GM12878 (cell line): ENCODE results near the gene ELP1. TPM values are rescaled to one million over a fixed set of nuclear protein-coding genes. Genes with fewer than 3 reads are reported as not detected.

Source experiments
- ATAC-seq: fragments of 200-7000 bp; cut with Tn5 transposase; 3 replicates; pipeline ENCODE4 v1.9.1; 2020; ENCODE audit warnings: mild to moderate bottlenecking, moderate library complexity
- BruUV-seq: library from RNA; stranded (reverse); fragments of 400-500 nt; replicated peaks from 2 replicates; lab custom pipeline; 2021; lab: Mats Ljungman, UMichigan
- CTCF ChIA-PET: fragments of 300-600 bp; sonication (Branson Sonifier 250); formaldehyde crosslinking; extraction: SDS; loops from one replicate; lab custom pipeline; 2021; ENCODE audit warnings: inconsistent platforms; lab: Yijun Ruan, JAX
- POLR2A ChIA-PET: fragments of 350-600 bp; formaldehyde crosslinking; extraction: SDS; loops from one replicate; lab custom pipeline; 2021; ENCODE audit warnings: inconsistent platforms; lab: Charles Lee
- RAD21 ChIA-PET: fragments of 300-600 bp; sonication (Branson Sonifier 250); formaldehyde crosslinking; loops from one replicate; lab custom pipeline; 2023; ENCODE audit warnings: antibody characterized with exemption; ENCODE audit not compliant: unreplicated experiment; lab: Charles Lee
- SMC1A ChIA-PET: fragments of 300-600 bp; sonication (Branson Sonifier 250); formaldehyde crosslinking; loops from one replicate; lab custom pipeline; 2023; ENCODE audit not compliant: unreplicated experiment, uncharacterized antibody; lab: Charles Lee
- DNase-seq: peaks from one replicate; pipeline ENCODE4 v3.0.0-alpha.2; 2011; ENCODE audit warnings: low read depth, low spot score
- FAIRE-seq: peaks from 3 replicates; lab custom pipeline; 2011; peaks lifted over from hg19 to GRCh38; lab: Jason Lieb, UNC
- H2AFZ ChIP-seq: 2 replicates; pipeline ENCODE4 v1.6.0; 2011; ENCODE audit warnings: low read depth, low read length, control low read depth; ENCODE audit not compliant: control insufficient read depth
- H3K27ac ChIP-seq: 2 replicates; pipeline ENCODE4 v1.5.1; 2011; ENCODE audit warnings: control low read depth; ENCODE audit not compliant: control insufficient read depth, insufficient read depth
- H3K27me3 ChIP-seq, 2 experiments: replicated peaks in 1 of 2; 2 replicates each; pipeline versions ENCODE4 v1.6.0 to v1.6.1; 2011; ENCODE audit warnings: low read length in 1 of 2; ENCODE audit not compliant: control insufficient read depth in 2 of 2, insufficient read depth in 2 of 2
- H3K36me3 ChIP-seq, 2 experiments: 2 replicates each; pipeline ENCODE4 v1.5.1; 2011; ENCODE audit warnings: low read length in 1 of 2; ENCODE audit not compliant: control insufficient read depth in 2 of 2, insufficient read depth in 2 of 2
- H3K4me1 ChIP-seq: 2 replicates; pipeline ENCODE4 v1.6.1; 2011; ENCODE audit warnings: mild to moderate bottlenecking, low read length, moderate library complexity, mixed read lengths; ENCODE audit not compliant: control insufficient read depth, insufficient read depth
- H3K4me2 ChIP-seq: 2 replicates; pipeline ENCODE4 v1.6.0; 2011; ENCODE audit warnings: control low read depth; ENCODE audit not compliant: control insufficient read depth, insufficient read depth
- H3K4me3 ChIP-seq: fragments of 200-600 bp; sonication (generic); 2 replicates; pipeline ENCODE4 v1.5.1; 2016
- H3K79me2 ChIP-seq: 2 replicates; pipeline ENCODE4 v1.6.0; 2011; ENCODE audit warnings: low read length; ENCODE audit not compliant: control insufficient read depth, insufficient read depth
- H3K9ac ChIP-seq: 2 replicates; pipeline ENCODE4 v1.8.0; 2011; ENCODE audit warnings: low read length, control low read depth, mixed read lengths; ENCODE audit not compliant: control insufficient read depth, insufficient read depth
- H3K9me3 ChIP-seq: replicated peaks from 3 replicates; pipeline ENCODE4 v1.5.1; 2011; ENCODE audit warnings: mild to moderate bottlenecking, low read length; ENCODE audit not compliant: control insufficient read depth, insufficient read depth
- H4K20me1 ChIP-seq: 2 replicates; pipeline ENCODE4 v1.6.0; 2011; ENCODE audit not compliant: control insufficient read depth, insufficient read depth
- CHD2 ChIP-seq: IDR thresholded peaks from 2 replicates; pipeline ENCODE4 v1.6.1; 2011; ENCODE audit warnings: low read depth, low read length, improper control_type of control experiment, borderline replicate concordance
- CREB1 ChIP-seq: IDR thresholded peaks from 2 replicates; pipeline ENCODE4 v1.6.1; 2012; ENCODE audit warnings: low read depth, mild to moderate bottlenecking, inconsistent platforms
- IRF4 ChIP-seq: IDR thresholded peaks from 2 replicates; pipeline ENCODE4 v1.6.1; 2011; ENCODE audit warnings: low read depth, low read length
- IRF5 ChIP-seq: fragments of 450-650 bp; IDR thresholded peaks from 2 replicates; pipeline ENCODE4 v1.6.1; 2017; ENCODE audit warnings: borderline replicate concordance
- MXI1 ChIP-seq: fragments of 150-350 bp; IDR thresholded peaks from 2 replicates; pipeline ENCODE4 v1.6.1; 2011; ENCODE audit warnings: low read depth, mild to moderate bottlenecking, inconsistent platforms, low read length, improper control_type of control experiment
- POLR2AphosphoS2 ChIP-seq: IDR thresholded peaks from 2 replicates; pipeline ENCODE4 v1.6.1; 2011; ENCODE audit warnings: low read depth, mild to moderate bottlenecking, low read length, improper control_type of control experiment, moderate library complexity
- RELB ChIP-seq: fragments of 450-650 bp; IDR thresholded peaks from 2 replicates; pipeline ENCODE4 v1.6.1; 2017; ENCODE audit warnings: low read depth, mild to moderate bottlenecking, moderate library complexity
- SKIL ChIP-seq: fragments of 450-650 bp; IDR thresholded peaks from 2 replicates; pipeline ENCODE4 v1.6.1; 2017; ENCODE audit warnings: mild to moderate bottlenecking, low read depth, inconsistent platforms; ENCODE audit not compliant: poor library complexity, severe bottlenecking
- SMAD1 ChIP-seq: fragments of 450-650 bp; IDR thresholded peaks from 2 replicates; pipeline ENCODE4 v1.6.1; 2018; ENCODE audit warnings: mild to moderate bottlenecking, low read depth; ENCODE audit not compliant: partially characterized antibody
- TAF1 ChIP-seq: IDR thresholded peaks from 2 replicates; pipeline ENCODE4 v1.6.1; 2011; ENCODE audit warnings: mild to moderate bottlenecking, low read depth, low read length, borderline replicate concordance
- WGBS: methylation state at CpG from one replicate; pipeline ENCODE4 v1.1.6; 2016; ENCODE audit warnings: low lambda C conversion rate; ENCODE audit not compliant: insufficient replicate concordance, insufficient coverage; ENCODE audit errors: missing lambda C conversion rate; 5-methylcytosine and 5-hydroxymethylcytosine counted together
- in situ Hi-C: fragments of 300-500 bp; cut with MboI; formaldehyde crosslinking; loops from 9 replicates; pipeline ENCODE4 v1.14.3; 2018; ENCODE audit warnings: mixed read lengths
- intact Hi-C: fragments of 100-400 bp; cut with micrococcal nuclease; formaldehyde crosslinking; loops from one replicate; pipeline ENCODE4 v1.14.2; 2022; ENCODE audit not compliant: unreplicated experiment
- polyA plus RNA-seq, 11 experiments: library from polyadenylated mRNA; depleted of rRNA in 4 of 11; unstranded in 6 of 11; stranded (reverse) in 5 of 11; fragments of >200 nt; fragmentation: Nextera tagmentation in 4 of 11; fragmentation: Illumina TruSeq in 1 of 11; extraction: Ambion mirVana in 4 of 11; extraction: Trizol in 1 of 11; gene quantifications; 1 replicate in 1 of 11; 2 replicates in 10 of 11; pipeline versions ENCODE4 v1.2.1 to v1.2.3, GENCODE V29; 2011 to 2016; ENCODE audit warnings: inconsistent platforms in 2 of 11, missing spikeins in 2 of 11, low read depth in 1 of 11
- total RNA-seq, 4 experiments: library from RNA; depleted of rRNA in 3 of 4; stranded (reverse); fragments of >200 nt in 3 of 4; fragmentation: Illumina TruSeq in 1 of 4; extraction: Trizol in 1 of 4; gene quantifications; 2 replicates each; pipeline versions ENCODE4 v1.2.1 to v1.2.3, GENCODE V29; 2013 to 2021
- TF ChIP-seq, protein P1 (sequence below): fragments of 450-650 bp; IDR thresholded peaks from 2 replicates; pipeline ENCODE4 v1.6.1; 2014; ENCODE audit warnings: mild to moderate bottlenecking

The ELP1 gene
- total and polyA plus RNA-seq, 10 of the 15 experiments (the other 5 are each of a cell fraction or from before 2014, with no cell fraction given) = 9.7 to 29.9 (median 26.0) TPM

DNA sequence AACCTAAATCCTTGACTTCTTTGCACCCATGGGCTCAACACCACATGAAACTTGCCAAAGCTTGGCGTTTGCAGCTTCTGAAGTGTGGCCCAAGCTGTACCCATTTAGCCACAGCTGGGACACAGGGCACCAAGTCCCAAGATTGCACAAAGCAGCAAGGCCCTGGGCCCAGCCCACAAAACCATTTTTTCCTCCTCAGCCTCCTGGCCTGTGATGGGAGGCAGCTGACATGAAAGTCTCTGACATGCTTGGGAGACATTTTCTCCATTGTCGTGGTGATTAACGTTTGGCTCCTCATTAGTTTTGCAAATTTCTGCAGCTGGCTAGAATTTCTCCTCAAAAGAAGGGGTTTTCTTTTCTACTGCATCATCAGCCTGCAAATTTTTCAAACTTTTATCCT is 110.1 kb downstream of the ELP1 start:
- no peak overlapping the region for H2AFZ ChIP-seq
- H3K9me3 ChIP-seq = no peaks in the 10 kb centered on the region; the same call in 1 of the 3 replicates
- POLR2A ChIA-PET = no interaction called here
- H3K36me3 ChIP-seq = no peaks in the 10 kb centered on the region
- no peaks in the 10 kb centered on the region for H3K27me3 ChIP-seq
- DNase-seq (no peak), FAIRE-seq (no peak), ATAC-seq (no peak)
- no peaks in the 10 kb centered on the region for H3K79me2 ChIP-seq
- no peak overlapping the region for H3K27ac ChIP-seq
- BruUV-seq = no TSS peak
- in situ Hi-C loops = no loop called here
- RAD21 ChIA-PET = no interaction called here
- H3K9ac ChIP-seq = no peak overlapping the region
- 10% methylated on average over 3 of the region's 3 CpGs for WGBS
- intact Hi-C loops = no loop called here
- CTCF ChIA-PET = no interaction called here
- no peak overlapping the region for H3K4me3 ChIP-seq
- TF ChIP-seq IRF5 (no peak), IRF4 (no peak), MXI1 (no peak), CHD2 (no peak), CREB1 (no peak), RELB (no peak), SKIL (no peak), TAF1 (no peak), POLR2AphosphoS2 (no peak), SMAD1 (no peak)
- TF ChIP-seq, protein P1, sequence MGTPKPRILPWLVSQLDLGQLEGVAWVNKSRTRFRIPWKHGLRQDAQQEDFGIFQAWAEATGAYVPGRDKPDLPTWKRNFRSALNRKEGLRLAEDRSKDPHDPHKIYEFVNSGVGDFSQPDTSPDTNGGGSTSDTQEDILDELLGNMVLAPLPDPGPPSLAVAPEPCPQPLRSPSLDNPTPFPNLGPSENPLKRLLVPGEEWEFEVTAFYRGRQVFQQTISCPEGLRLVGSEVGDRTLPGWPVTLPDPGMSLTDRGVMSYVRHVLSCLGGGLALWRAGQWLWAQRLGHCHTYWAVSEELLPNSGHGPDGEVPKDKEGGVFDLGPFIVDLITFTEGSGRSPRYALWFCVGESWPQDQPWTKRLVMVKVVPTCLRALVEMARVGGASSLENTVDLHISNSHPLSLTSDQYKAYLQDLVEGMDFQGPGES = no peak
- no peaks in the 10 kb centered on the region for H3K4me1 ChIP-seq
- no peaks in the 10 kb centered on the region for H4K20me1 ChIP-seq
- SMC1A ChIA-PET = no interaction called here
- no peak overlapping the region for H3K4me2 ChIP-seq
